GM19328 (cell line): ENCODE measurements around the gene CDC42BPB.

Source experiments
- ATAC-seq: cut with Tn5 transposase; IDR thresholded peaks from one replicate; pipeline ENCODE4 v1.9.1; 2021; ENCODE audit warnings: mild to moderate bottlenecking, moderate library complexity; ENCODE audit not compliant: unreplicated experiment

Gene CDC42BPB

DNA sequence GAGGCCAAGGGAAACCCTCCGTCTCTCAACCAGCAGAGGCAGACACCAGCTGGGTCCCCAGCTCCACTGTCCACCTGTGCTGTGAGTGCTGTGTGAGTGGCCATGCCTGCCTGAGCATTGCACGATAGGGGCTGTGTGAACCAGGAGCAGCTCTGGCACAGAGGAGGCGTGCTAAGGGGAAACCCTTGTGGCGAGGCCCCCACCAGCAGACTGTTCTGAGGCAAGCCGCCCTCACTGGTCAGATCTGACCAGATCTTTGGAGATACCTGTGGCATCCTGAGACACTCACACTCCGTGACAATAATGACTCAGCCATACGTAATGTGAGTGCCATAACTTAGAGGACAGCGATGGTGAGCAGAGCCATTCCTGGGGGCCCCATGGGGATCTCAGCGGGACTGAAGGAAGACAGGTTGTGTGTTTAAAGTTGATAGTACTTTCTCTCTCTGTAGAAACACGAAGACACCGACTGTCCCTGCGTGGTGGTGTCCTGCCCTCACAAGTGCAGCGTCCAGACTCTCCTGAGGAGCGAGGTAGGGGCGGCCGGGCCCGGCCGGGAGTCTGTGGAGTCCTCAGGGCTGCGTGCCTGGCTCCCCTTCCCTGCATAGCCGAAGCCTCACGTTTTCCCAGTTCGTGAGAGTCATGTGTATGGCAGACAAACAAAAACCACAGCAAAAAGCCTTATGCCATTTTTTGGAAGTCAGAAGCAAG lies 171.5 kb downstream of the CDC42BPB start:
- ATAC-seq = no peak

DNA sequence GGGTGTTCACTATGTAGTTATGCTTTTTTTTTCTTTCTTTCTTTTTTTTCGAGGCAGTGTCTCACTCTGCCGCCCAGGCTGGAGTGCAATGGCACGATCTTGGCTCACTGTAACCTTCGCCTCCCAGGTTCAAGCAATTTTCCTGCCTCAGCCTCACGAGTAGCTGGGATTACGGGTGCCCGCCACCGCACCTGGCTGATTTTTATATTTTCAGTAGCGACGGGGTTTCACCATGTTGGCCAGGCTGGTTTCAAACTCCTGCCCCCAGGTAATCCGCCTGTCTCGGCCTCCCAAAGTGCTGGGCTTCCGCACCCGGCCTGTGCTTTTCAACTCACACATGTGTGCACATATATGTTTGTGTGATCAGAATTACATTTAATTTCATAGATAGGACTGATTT lies 173.8 kb downstream of the CDC42BPB start:
- no peak for ATAC-seq

DNA sequence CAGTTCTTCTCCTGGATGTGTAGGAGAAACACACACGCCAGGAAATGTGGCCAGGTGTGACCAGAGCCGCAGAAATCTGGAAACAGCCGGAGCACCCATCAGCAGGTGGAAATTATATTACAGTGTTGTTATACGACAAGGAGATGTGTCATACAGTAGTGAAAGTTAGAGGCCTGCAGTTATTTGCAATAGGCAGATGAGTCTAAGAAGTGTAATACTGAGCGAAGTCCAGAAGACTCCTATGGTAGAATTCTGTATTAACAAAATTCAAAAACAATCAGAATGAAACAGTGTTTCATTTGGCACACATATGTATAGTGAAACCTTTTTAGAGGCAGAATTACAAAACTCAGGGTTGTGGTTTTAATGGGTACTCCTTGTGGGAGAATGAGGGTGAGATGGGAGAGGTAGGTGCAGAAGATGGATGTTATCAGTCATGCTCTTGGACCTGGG lies 174.2 kb downstream of the CDC42BPB start:
- ATAC-seq = no peak
